WTC11 (cell line): ENCODE results near the gene PRSS38. TPM values are rescaled to one million over a fixed set of nuclear protein-coding genes. Genes with fewer than 3 reads are reported as not detected.

Experiments used
- ATAC-seq: fragments of 200-7000 bp; cut with Tn5 transposase; 2 replicates; pipeline ENCODE4 v1.10.0; 2021; ENCODE audit warnings: mild to moderate bottlenecking, moderate library complexity
- CTCF ChIA-PET: fragments of 300-600 bp; sonication (Branson Sonifier 250); formaldehyde crosslinking; loops from one replicate; lab custom pipeline; 2021; ENCODE audit warnings: antibody characterized with exemption; lab: Charles Lee
- POLR2A ChIA-PET: fragments of 350-600 bp; sonication (Branson Sonifier 250); formaldehyde crosslinking; loops from one replicate; lab custom pipeline; 2021; ENCODE audit warnings: antibody characterized with exemption; lab: Charles Lee
- DNase-seq: peaks from one replicate; pipeline ENCODE4 v3.0.0; 2021; ENCODE audit warnings: low spot score
- H3K27ac Mint-ChIP-seq: 2 replicates; pipeline ENCODE4 v1.8.0; 2021; ENCODE audit warnings: mixed read lengths
- H3K27me3 Mint-ChIP-seq: 2 replicates; pipeline ENCODE4 v1.8.0; 2021; ENCODE audit warnings: low read depth, mild to moderate bottlenecking, moderate library complexity, mixed read lengths
- H3K36me3 Mint-ChIP-seq: 2 replicates; pipeline ENCODE4 v1.8.0; 2021; ENCODE audit warnings: mixed read lengths
- H3K4me1 Mint-ChIP-seq: 2 replicates; pipeline ENCODE4 v1.8.0; 2022; ENCODE audit warnings: mixed read lengths
- H3K4me3 Mint-ChIP-seq: 2 replicates; pipeline ENCODE4 v1.8.0; 2021; ENCODE audit warnings: mild to moderate bottlenecking, moderate library complexity, mixed read lengths
- H3K9me3 Mint-ChIP-seq: 2 replicates; pipeline ENCODE4 v1.8.0; 2021; ENCODE audit warnings: mixed read lengths
- ATF1 ChIP-seq: sonication (generic); formaldehyde crosslinking; IDR thresholded peaks from 2 replicates; pipeline ENCODE4 v1.8.1; 2023; ENCODE audit warnings: mild to moderate bottlenecking, moderate library complexity, missing genetic modification reagents
- CBFB ChIP-seq: sonication (generic); formaldehyde crosslinking; IDR thresholded peaks from 2 replicates; pipeline ENCODE4 v1.8.1; 2022; ENCODE audit warnings: mild to moderate bottlenecking, low read depth, missing genetic modification reagents
- CDX4 ChIP-seq: fragments of 250-450 bp; sonication (Bioruptor Pico); IDR thresholded peaks from 2 replicates; pipeline ENCODE4 v1.9.0; 2021; ENCODE audit warnings: moderate library complexity, mild to moderate bottlenecking, inconsistent platforms, borderline replicate concordance
- E2F1 ChIP-seq: sonication (generic); formaldehyde crosslinking; IDR thresholded peaks from 2 replicates; pipeline ENCODE4 v1.8.0; 2022; ENCODE audit warnings: mild to moderate bottlenecking, missing genetic modification reagents
- E2F5 ChIP-seq: sonication (generic); formaldehyde crosslinking; IDR thresholded peaks from 2 replicates; pipeline ENCODE4 v1.8.1; 2022; ENCODE audit warnings: mild to moderate bottlenecking, moderate library complexity, missing genetic modification reagents
- ESRRA ChIP-seq: sonication (generic); formaldehyde crosslinking; IDR thresholded peaks from 2 replicates; pipeline ENCODE4 v1.8.1; 2022; ENCODE audit warnings: mild to moderate bottlenecking, missing genetic modification reagents, borderline replicate concordance
- ETV6 ChIP-seq: sonication (generic); formaldehyde crosslinking; IDR thresholded peaks from 2 replicates; pipeline ENCODE4 v1.8.1; 2022; ENCODE audit warnings: mild to moderate bottlenecking, missing genetic modification reagents
- FOXJ3 ChIP-seq: sonication (generic); formaldehyde crosslinking; IDR thresholded peaks from 2 replicates; pipeline ENCODE4 v1.9.0; 2021; ENCODE audit warnings: missing genetic modification reagents, mild to moderate bottlenecking, borderline replicate concordance
- GRHL2 ChIP-seq: fragments of 250-450 bp; sonication (Bioruptor Pico); IDR thresholded peaks from 2 replicates; pipeline ENCODE4 v1.8.0; 2022; ENCODE audit warnings: mild to moderate bottlenecking, moderate library complexity; ENCODE audit not compliant: insufficient replicate concordance, severe bottlenecking
- IRF1 ChIP-seq: sonication (generic); formaldehyde crosslinking; IDR thresholded peaks from 2 replicates; pipeline ENCODE4 v1.8.0; 2023; ENCODE audit warnings: missing genetic modification reagents
- MLX ChIP-seq: sonication (generic); formaldehyde crosslinking; IDR thresholded peaks from 2 replicates; pipeline ENCODE4 v1.8.1; 2023; ENCODE audit warnings: mild to moderate bottlenecking, missing genetic modification reagents, moderate library complexity
- MXD4 ChIP-seq: fragments of 250-450 bp; sonication (Bioruptor Pico); IDR thresholded peaks from 2 replicates; pipeline ENCODE4 v1.8.0; 2021; ENCODE audit warnings: mild to moderate bottlenecking, moderate library complexity, borderline replicate concordance
- NR3C1 ChIP-seq: sonication (generic); formaldehyde crosslinking; conservative IDR thresholded peaks from 2 replicates; pipeline ENCODE4 v1.8.1; 2023; ENCODE audit warnings: low read depth, mild to moderate bottlenecking, missing genetic modification reagents
- OVOL2 ChIP-seq: fragments of 250-450 bp; sonication (Bioruptor Pico); IDR thresholded peaks from 2 replicates; pipeline ENCODE4 v1.9.0; 2021; ENCODE audit warnings: mild to moderate bottlenecking, borderline replicate concordance
- SOX15 ChIP-seq: fragments of 250-450 bp; sonication (Bioruptor Pico); IDR thresholded peaks from 2 replicates; pipeline ENCODE4 v1.9.0; 2021; ENCODE audit warnings: mild to moderate bottlenecking
- TEAD1 ChIP-seq: sonication (generic); formaldehyde crosslinking; IDR thresholded peaks from 2 replicates; pipeline ENCODE4 v1.8.0; 2022; ENCODE audit warnings: mild to moderate bottlenecking, missing genetic modification reagents
- TP53 ChIP-seq: sonication (generic); formaldehyde crosslinking; IDR thresholded peaks from 2 replicates; pipeline ENCODE4 v1.8.1; 2023; ENCODE audit warnings: mild to moderate bottlenecking, missing genetic modification reagents
- USF2 ChIP-seq: sonication (generic); formaldehyde crosslinking; IDR thresholded peaks from 2 replicates; pipeline ENCODE4 v1.8.1; 2023; ENCODE audit warnings: mild to moderate bottlenecking, missing genetic modification reagents, moderate library complexity
- ZNF263 ChIP-seq: sonication (generic); formaldehyde crosslinking; IDR thresholded peaks from 2 replicates; pipeline ENCODE4 v1.8.1; 2022; ENCODE audit warnings: low read depth, mild to moderate bottlenecking, moderate library complexity, missing genetic modification reagents
- ZNF396 ChIP-seq: fragments of 250-450 bp; sonication (Bioruptor Pico); IDR thresholded peaks from 2 replicates; pipeline ENCODE4 v1.8.0; 2021; ENCODE audit warnings: mild to moderate bottlenecking, moderate library complexity, borderline replicate concordance
- ZNF416 ChIP-seq: fragments of 250-450 bp; sonication (Bioruptor Pico); IDR thresholded peaks from 2 replicates; pipeline ENCODE4 v1.9.0; 2021; ENCODE audit warnings: mild to moderate bottlenecking, inconsistent platforms
- ZNF671 ChIP-seq: fragments of 250-450 bp; sonication (Bioruptor Pico); IDR thresholded peaks from 2 replicates; pipeline ENCODE4 v1.8.0; 2021; ENCODE audit warnings: mild to moderate bottlenecking
- total RNA-seq: library from RNA; stranded (reverse); gene quantifications from 3 replicates; pipeline ENCODE4 v1.2.3, GENCODE V29; 2021

PRSS38 gene
- total RNA-seq, 1 experiment from 2014 or later: not detected

GRCh38 chr1:227844320-227845146, 29.1 kb downstream of the PRSS38 start:
- Mint-ChIP-seq H3K4me3 (no peak overlapping the region), H3K9me3 (peaks cover 12% of the 10 kb centered on the region), H3K27me3 (no peaks in the 10 kb centered on the region; the same call in 1 of the 2 replicates), H3K27ac (no peak overlapping the region), H3K36me3 (no peaks in the 10 kb centered on the region), H3K4me1 (peaks cover 4% of the 10 kb centered on the region; the same call in 1 of the 2 replicates)
- DNase-seq (no peak), ATAC-seq (no peak)
- CTCF ChIA-PET: no interaction called here
- POLR2A ChIA-PET: no interaction called here
- TF ChIP-seq CDX4 (CRISPR knock-in tag): no peak
- peak; percentile 79; the same call in 1 of the 2 replicates for TF ChIP-seq ZNF263 (CRISPR knock-in tag)
- TF ChIP-seq USF2: no peak

- Mint-ChIP-seq H3K4me1 (peaks cover 4% of the 10 kb centered on the region; the same call in 1 of the 2 replicates), H3K27ac (no peak overlapping the region), H3K4me3 (no peak overlapping the region), H3K36me3 (no peaks in the 10 kb centered on the region), H3K27me3 (no peaks in the 10 kb centered on the region; the same call in 1 of the 2 replicates), H3K9me3 (peaks cover 12% of the 10 kb centered on the region)
- ATAC-seq (no peak), DNase-seq (no peak)
- ChIA-PET POLR2A (no interaction called here), CTCF (interaction anchor here (0.6 kb wide), 2 partner anchors 17 to 108 kb away, joined by 3 to 5 read pairs; no protein-coding TSS in a partner anchor)
- no peak for TF ChIP-seq ETV6 (CRISPR knock-in tag)
- no peak for TF ChIP-seq ESRRA
- no peak for TF ChIP-seq E2F5 (CRISPR knock-in tag)
These were observed 29.6 kb downstream of the PRSS38 start for GRCh38 chr1:227845147-227845458.

- no peaks in the 10 kb centered on the region for H3K36me3 Mint-ChIP-seq
- CTCF ChIA-PET: interaction anchor here (0.6 kb wide), 2 partner anchors 18 to 108 kb away, joined by 3 to 5 read pairs; no protein-coding TSS in a partner anchor
These were observed 30.0 kb downstream of the PRSS38 start for GRCh38 chr1:227845519-227845918.

GRCh38 chr1:227846265-227846858, 30.9 kb downstream of the PRSS38 start:
- ChIA-PET POLR2A (no interaction called here), CTCF (no interaction called here)
- no peaks in the 10 kb centered on the region; the same call in 1 of the 2 replicates for H3K27me3 Mint-ChIP-seq
- peaks cover 12% of the 10 kb centered on the region for H3K9me3 Mint-ChIP-seq
- no peak overlapping the region for H3K27ac Mint-ChIP-seq
- no peak for TF ChIP-seq TEAD1 (CRISPR knock-in tag)
- no peak for TF ChIP-seq FOXJ3 (CRISPR knock-in tag)
- no peak for TF ChIP-seq ATF1
- no peak for TF ChIP-seq NR3C1
- TF ChIP-seq ZNF396: no peak
- TF ChIP-seq GRHL2 (CRISPR knock-in tag): no peak
- TF ChIP-seq E2F5 (CRISPR knock-in tag): no peak
- TF ChIP-seq ZNF671 (CRISPR knock-in tag): no peak
- no peak for TF ChIP-seq ZNF416 (CRISPR knock-in tag)
- no peak for TF ChIP-seq MLX (CRISPR knock-in tag)
- no peak for TF ChIP-seq IRF1 (CRISPR knock-in tag)
- TF ChIP-seq E2F1 (CRISPR knock-in tag): no peak
- TF ChIP-seq TP53: no peak
- TF ChIP-seq SOX15 (CRISPR knock-in tag): no peak
- no peaks in the 10 kb centered on the region for H3K36me3 Mint-ChIP-seq
- DNase-seq (no peak), ATAC-seq (no peak)
- no peak overlapping the region for H3K4me3 Mint-ChIP-seq
- peaks cover 4% of the 10 kb centered on the region; the same call in 1 of the 2 replicates for H3K4me1 Mint-ChIP-seq

More at GRCh38 chr1:227845519-227845918, 30.0 kb downstream of the PRSS38 start:
- ATAC-seq (no peak), DNase-seq (no peak)
- H3K9me3 Mint-ChIP-seq: peaks cover 12% of the 10 kb centered on the region
- POLR2A ChIA-PET: no interaction called here
- no peak for TF ChIP-seq OVOL2 (CRISPR knock-in tag)
- TF ChIP-seq CBFB (CRISPR knock-in tag): no peak
- no peak for TF ChIP-seq MXD4
- peaks cover 4% of the 10 kb centered on the region; the same call in 1 of the 2 replicates for H3K4me1 Mint-ChIP-seq
- H3K27me3 Mint-ChIP-seq: no peaks in the 10 kb centered on the region; the same call in 1 of the 2 replicates
- no peak overlapping the region for H3K4me3 Mint-ChIP-seq
- H3K27ac Mint-ChIP-seq: no peak overlapping the region
